ENCODE data around the gene CD55. TPM values are rescaled to one million over a fixed set of nuclear protein-coding genes. Genes with fewer than 3 reads are reported as not detected.

Gene CD55
- polyA plus RNA-seq, 1 donor from 2014 or later = 1.4 TPM

GRCh38 chr1:207302618-207303393 lies 18.7 kb upstream of the CD55 start:
- Histone ChIP-seq H3F3A (ENCODE audit: insufficient read depth, low read length, poor library complexity, severe bottlenecking) (no peaks in the 10 kb centered on the region), H3K9me3 (ENCODE audit: low read length) (no peaks in the 10 kb centered on the region), H4K20me1 (ENCODE audit: insufficient read depth) (no peaks in the 10 kb centered on the region), H3K27ac (ENCODE audit: low read length) (no peak overlapping the region), H3K9ac (ENCODE audit: low read length) (no peak overlapping the region), H3K79me2 (replicated peaks; ENCODE audit: insufficient read depth, low read length) (no peaks in the 10 kb centered on the region), H3K4me2 (ENCODE audit: low read length) (no peak overlapping the region), H3K36me3 (ENCODE audit: insufficient read depth, low read length) (no peaks in the 10 kb centered on the region), H2AFZ (ENCODE audit: low read depth, low read length) (no peak overlapping the region), H3K4me3 (ENCODE audit: low read length) (no peak overlapping the region), H3K9me2 (ENCODE audit: insufficient read depth, low read length) (no peaks in the 10 kb centered on the region), H3K27me3 (ENCODE audit: insufficient read depth, low read depth, low read length) (no peaks in the 10 kb centered on the region)
- no peak for TF ChIP-seq POLR2AphosphoS5 (IDR thresholded peaks at IDR 0.05)
- TF ChIP-seq, protein P1, sequence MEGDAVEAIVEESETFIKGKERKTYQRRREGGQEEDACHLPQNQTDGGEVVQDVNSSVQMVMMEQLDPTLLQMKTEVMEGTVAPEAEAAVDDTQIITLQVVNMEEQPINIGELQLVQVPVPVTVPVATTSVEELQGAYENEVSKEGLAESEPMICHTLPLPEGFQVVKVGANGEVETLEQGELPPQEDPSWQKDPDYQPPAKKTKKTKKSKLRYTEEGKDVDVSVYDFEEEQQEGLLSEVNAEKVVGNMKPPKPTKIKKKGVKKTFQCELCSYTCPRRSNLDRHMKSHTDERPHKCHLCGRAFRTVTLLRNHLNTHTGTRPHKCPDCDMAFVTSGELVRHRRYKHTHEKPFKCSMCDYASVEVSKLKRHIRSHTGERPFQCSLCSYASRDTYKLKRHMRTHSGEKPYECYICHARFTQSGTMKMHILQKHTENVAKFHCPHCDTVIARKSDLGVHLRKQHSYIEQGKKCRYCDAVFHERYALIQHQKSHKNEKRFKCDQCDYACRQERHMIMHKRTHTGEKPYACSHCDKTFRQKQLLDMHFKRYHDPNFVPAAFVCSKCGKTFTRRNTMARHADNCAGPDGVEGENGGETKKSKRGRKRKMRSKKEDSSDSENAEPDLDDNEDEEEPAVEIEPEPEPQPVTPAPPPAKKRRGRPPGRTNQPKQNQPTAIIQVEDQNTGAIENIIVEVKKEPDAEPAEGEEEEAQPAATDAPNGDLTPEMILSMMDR (IDR thresholded peaks at IDR 0.05; ENCODE audit: poor library complexity, severe bottlenecking) = no peak
- TF ChIP-seq TAF1 (IDR thresholded peaks at IDR 0.05; ENCODE audit: low read depth) = no peak
- TF ChIP-seq SMC3 (conservative IDR thresholded peaks at IDR 0.05; ENCODE audit: poor library complexity) = no peak

- H4K20me1 ChIP-seq (ENCODE audit: insufficient read depth) = no peaks in the 10 kb centered on the region
- no peak overlapping the region for H3K9ac ChIP-seq (ENCODE audit: low read length)
- H3K27ac ChIP-seq (ENCODE audit: low read length) = no peak overlapping the region
- H3K9me3 ChIP-seq (ENCODE audit: low read length) = no peaks in the 10 kb centered on the region
- no peak overlapping the region for H2AFZ ChIP-seq (ENCODE audit: low read depth, low read length)
- no peaks in the 10 kb centered on the region for H3K9me2 ChIP-seq (ENCODE audit: insufficient read depth, low read length)
- no peak overlapping the region for H3K4me2 ChIP-seq (ENCODE audit: low read length)
- TF ChIP-seq EP300 (conservative IDR thresholded peaks at IDR 0.05; ENCODE audit: poor library complexity, severe bottlenecking) (no peak), RAD21 (conservative IDR thresholded peaks at IDR 0.05) (no peak), EZH2 (IDR thresholded peaks at IDR 0.05; ENCODE audit: borderline replicate concordance, insufficient read depth, low read length, poor library complexity, severe bottlenecking) (no peak)
- TF ChIP-seq, protein P2, sequence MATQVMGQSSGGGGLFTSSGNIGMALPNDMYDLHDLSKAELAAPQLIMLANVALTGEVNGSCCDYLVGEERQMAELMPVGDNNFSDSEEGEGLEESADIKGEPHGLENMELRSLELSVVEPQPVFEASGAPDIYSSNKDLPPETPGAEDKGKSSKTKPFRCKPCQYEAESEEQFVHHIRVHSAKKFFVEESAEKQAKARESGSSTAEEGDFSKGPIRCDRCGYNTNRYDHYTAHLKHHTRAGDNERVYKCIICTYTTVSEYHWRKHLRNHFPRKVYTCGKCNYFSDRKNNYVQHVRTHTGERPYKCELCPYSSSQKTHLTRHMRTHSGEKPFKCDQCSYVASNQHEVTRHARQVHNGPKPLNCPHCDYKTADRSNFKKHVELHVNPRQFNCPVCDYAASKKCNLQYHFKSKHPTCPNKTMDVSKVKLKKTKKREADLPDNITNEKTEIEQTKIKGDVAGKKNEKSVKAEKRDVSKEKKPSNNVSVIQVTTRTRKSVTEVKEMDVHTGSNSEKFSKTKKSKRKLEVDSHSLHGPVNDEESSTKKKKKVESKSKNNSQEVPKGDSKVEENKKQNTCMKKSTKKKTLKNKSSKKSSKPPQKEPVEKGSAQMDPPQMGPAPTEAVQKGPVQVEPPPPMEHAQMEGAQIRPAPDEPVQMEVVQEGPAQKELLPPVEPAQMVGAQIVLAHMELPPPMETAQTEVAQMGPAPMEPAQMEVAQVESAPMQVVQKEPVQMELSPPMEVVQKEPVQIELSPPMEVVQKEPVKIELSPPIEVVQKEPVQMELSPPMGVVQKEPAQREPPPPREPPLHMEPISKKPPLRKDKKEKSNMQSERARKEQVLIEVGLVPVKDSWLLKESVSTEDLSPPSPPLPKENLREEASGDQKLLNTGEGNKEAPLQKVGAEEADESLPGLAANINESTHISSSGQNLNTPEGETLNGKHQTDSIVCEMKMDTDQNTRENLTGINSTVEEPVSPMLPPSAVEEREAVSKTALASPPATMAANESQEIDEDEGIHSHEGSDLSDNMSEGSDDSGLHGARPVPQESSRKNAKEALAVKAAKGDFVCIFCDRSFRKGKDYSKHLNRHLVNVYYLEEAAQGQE (IDR thresholded peaks at IDR 0.05; ENCODE audit: borderline replicate concordance) = no peak
- no peak overlapping the region for H3K4me3 ChIP-seq (ENCODE audit: low read length)
- H3K27me3 ChIP-seq (ENCODE audit: insufficient read depth, low read depth, low read length) = no peaks in the 10 kb centered on the region
- no peaks in the 10 kb centered on the region for H3F3A ChIP-seq (ENCODE audit: insufficient read depth, low read length, poor library complexity, severe bottlenecking)
- no peaks in the 10 kb centered on the region for H3K79me2 ChIP-seq (replicated peaks; ENCODE audit: insufficient read depth, low read length)
- no peaks in the 10 kb centered on the region for H3K36me3 ChIP-seq (ENCODE audit: insufficient read depth, low read length)
These were observed 16.6 kb upstream of the CD55 start for GRCh38 chr1:207304710-207305488.

All from neural cell (in vitro differentiated cells).